ENCODE measurements around the gene FANCE. TPM values are rescaled to one million over a fixed set of nuclear protein-coding genes. Genes with fewer than 3 reads are reported as not detected.

FANCE gene
- total RNA-seq, 1 donor from 2014 or later = 14.7 TPM

GRCh38 chr6:35468181-35468979 is 16.2 kb downstream of the FANCE start, which contains the start of gene RPL10A:
TSS of gene RPL10A (plus strand) at chr6:35468401. CDS start at chr6:35468435, 34 bp downstream.
- DNase-seq = peak; percentile 99

- DNase-seq = peak; percentile 33
These were observed 17.0 kb downstream of the FANCE start for GRCh38 chr6:35468980-35469750.

- no peak for DNase-seq
These were observed 17.9 kb downstream of the FANCE start for GRCh38 chr6:35469751-35470662.

GRCh38 chr6:35470663-35471120 is 18.6 kb downstream of the FANCE start:
- no peak for DNase-seq

GRCh38 chr6:35471836-35472345 is 19.8 kb downstream of the FANCE start:
- DNase-seq = no peak

- no peak for DNase-seq
These were observed 21.1 kb downstream of the FANCE start for GRCh38 chr6:35473075-35473849.

- no peak for DNase-seq
These were observed 21.7 kb downstream of the FANCE start for GRCh38 chr6:35473850-35474130.

GRCh38 chr6:35474131-35474941 is 22.2 kb downstream of the FANCE start:
- DNase-seq = no peak

GRCh38 chr6:35474942-35475570 is 22.9 kb downstream of the FANCE start:
- DNase-seq = no peak

GRCh38 chr6:35475573-35475972 is 23.4 kb downstream of the FANCE start:
- no peak for DNase-seq

- no peak for DNase-seq
These were observed 23.9 kb downstream of the FANCE start for GRCh38 chr6:35476004-35476403.

- no peak for DNase-seq
These were observed 24.9 kb downstream of the FANCE start for GRCh38 chr6:35477028-35477427.

- no peak for DNase-seq
These were observed 25.5 kb downstream of the FANCE start for GRCh38 chr6:35477551-35478179.

- DNase-seq = no peak
These were observed 26.1 kb downstream of the FANCE start for GRCh38 chr6:35478259-35478658.

GRCh38 chr6:35480176-35480575 is 28.0 kb downstream of the FANCE start:
- DNase-seq = no peak

GRCh38 chr6:35481226-35481625 is 29.1 kb downstream of the FANCE start:
- no peak for DNase-seq

GRCh38 chr6:35483062-35483461 is 30.9 kb downstream of the FANCE start:
- no peak for DNase-seq

GRCh38 chr6:35483490-35483889 is 31.4 kb downstream of the FANCE start:
- peak; percentile 62 for DNase-seq

- DNase-seq = no peak
These were observed 31.9 kb downstream of the FANCE start for GRCh38 chr6:35483893-35484645.

Measured in tongue (tissue), 2 donors.